ENCODE data around the gene SLC38A6.

GRCh38 chr14:61090432-61091216 lies 109.6 kb downstream of the SLC38A6 start:
- TF ChIP-seq POLR2A (IDR thresholded peaks at IDR 0.05) (no peak), CTCF (IDR thresholded peaks at IDR 0.05) (no peak)

Measured in body of pancreas (tissue), 4 donors.